Neuronal stem cell (in vitro differentiated cells): ENCODE measurements around the gene DGKB.
A peak's percentile ranks its signal among the peaks of the same experiment; 100 is the strongest.

Experiments
- DNase-seq: peaks from one replicate; pipeline ENCODE4 v3.0.0-alpha.2; 2013; ENCODE audit warnings: low spot score
- H2AFZ ChIP-seq: one replicate; pipeline ENCODE4 v1.6.1; 2013; ENCODE audit warnings: mild to moderate bottlenecking, low read length, inconsistent platforms
- H2AK5ac ChIP-seq: 2 replicates; pipeline ENCODE4 v1.6.1; 2013; ENCODE audit warnings: low read depth, mild to moderate bottlenecking, inconsistent platforms, low read length, moderate library complexity, mixed read lengths
- H2BK120ac ChIP-seq: 2 replicates; pipeline ENCODE4 v1.6.1; 2013; ENCODE audit warnings: low read depth, mild to moderate bottlenecking, inconsistent platforms, low read length, moderate library complexity, mixed read lengths
- H2BK12ac ChIP-seq: one replicate; pipeline ENCODE4 v1.6.1; 2013; ENCODE audit warnings: low read length, inconsistent platforms
- H2BK15ac ChIP-seq: 2 replicates; pipeline ENCODE4 v1.6.1; 2013; ENCODE audit warnings: mild to moderate bottlenecking, low read length, inconsistent platforms, mixed read lengths
- H2BK5ac ChIP-seq: one replicate; pipeline ENCODE4 v1.6.1; 2013; ENCODE audit warnings: inconsistent platforms, mild to moderate bottlenecking, low read length, moderate library complexity
- H3K14ac ChIP-seq: one replicate; pipeline ENCODE4 v1.6.1; 2013; ENCODE audit warnings: low read length, inconsistent platforms
- H3K18ac ChIP-seq: 2 replicates; pipeline ENCODE4 v1.6.1; 2013; ENCODE audit warnings: low read length, inconsistent platforms
- H3K23ac ChIP-seq: 2 replicates; pipeline ENCODE4 v1.6.1; 2013; ENCODE audit warnings: low read depth, mild to moderate bottlenecking, mixed read lengths, low read length, inconsistent platforms; ENCODE audit not compliant: poor library complexity
- H3K27ac ChIP-seq: replicated peaks from 3 replicates; pipeline ENCODE4 v1.5.1; 2013; ENCODE audit warnings: low read length, inconsistent platforms
- H3K27me3 ChIP-seq, 3 experiments: 2 replicates each; pipeline ENCODE4 v1.6.1; 2013; ENCODE audit warnings: low read length in 3 of 3, mild to moderate bottlenecking in 2 of 3, inconsistent platforms in 1 of 3, low read depth in 1 of 3, mixed read lengths in 1 of 3, moderate library complexity in 1 of 3; ENCODE audit not compliant: control insufficient read depth in 3 of 3, insufficient read depth in 3 of 3
- H3K36me3 ChIP-seq, 2 donors: replicated peaks in 1 of 2; 2 replicates each; pipeline ENCODE4 v1.6.1; 2013; ENCODE audit warnings: low read length in 2 of 2; ENCODE audit not compliant: control insufficient read depth in 2 of 2, insufficient read depth in 2 of 2
- H3K4ac ChIP-seq: 2 replicates; pipeline ENCODE4 v1.6.1; 2013; ENCODE audit warnings: inconsistent platforms, mild to moderate bottlenecking, low read length, moderate library complexity
- H3K4me1 ChIP-seq, 2 donors: 1 replicate in 1 of 2; 2 replicates in 1 of 2; pipeline ENCODE4 v1.6.1; 2013; ENCODE audit warnings: low read length in 2 of 2, low read depth in 1 of 2; ENCODE audit not compliant: control insufficient read depth in 2 of 2, insufficient read depth in 1 of 2
- H3K4me2 ChIP-seq: one replicate; pipeline ENCODE4 v1.6.1; 2013; ENCODE audit warnings: mild to moderate bottlenecking, low read length, inconsistent platforms; ENCODE audit not compliant: insufficient read depth, poor library complexity, severe bottlenecking
- H3K4me3 ChIP-seq, 2 donors: 2 replicates each; pipeline ENCODE4 v1.5.1; 2013; ENCODE audit warnings: low read length in 2 of 2, mild to moderate bottlenecking in 2 of 2, inconsistent platforms in 1 of 2, moderate library complexity in 1 of 2
- H3K79me1 ChIP-seq: one replicate; pipeline ENCODE4 v1.6.1; 2013; ENCODE audit warnings: low read depth, mild to moderate bottlenecking, inconsistent platforms, low read length, moderate library complexity
- H3K9ac ChIP-seq: one replicate; pipeline ENCODE4 v1.6.1; 2013; ENCODE audit warnings: mild to moderate bottlenecking, low read depth, low read length, inconsistent platforms; ENCODE audit not compliant: poor library complexity
- H3K9me3 ChIP-seq, 2 donors: replicated peaks in 1 of 2; 2 replicates each; pipeline versions ENCODE3 to v1.6.1; 2013; ENCODE audit warnings: low read length in 2 of 2, mild to moderate bottlenecking in 2 of 2, inconsistent platforms in 1 of 2, low read depth in 1 of 2, mixed read lengths in 1 of 2, moderate library complexity in 1 of 2; ENCODE audit not compliant: control insufficient read depth in 2 of 2, insufficient read depth in 1 of 2
- H4K8ac ChIP-seq: one replicate; pipeline ENCODE4 v1.6.1; 2013; ENCODE audit warnings: low read depth, mild to moderate bottlenecking, inconsistent platforms, low read length, moderate library complexity
- H4K91ac ChIP-seq: one replicate; pipeline ENCODE4 v1.6.1; 2013; ENCODE audit warnings: low read length, low read depth, mild to moderate bottlenecking, inconsistent platforms; ENCODE audit not compliant: poor library complexity
- WGBS, 2 donors: extraction: QIAGEN DNeasy Blood & Tissue Kit; methylation state at CpG; one replicate each; pipeline ENCODE4 v1.1.7; 2013; ENCODE audit warnings: missing lambda C conversion rate in 2 of 2, mixed read lengths in 1 of 2; ENCODE audit not compliant: insufficient read length in 2 of 2, insufficient replicate concordance in 1 of 2; ENCODE audit errors: extremely low coverage in 2 of 2; 5-methylcytosine and 5-hydroxymethylcytosine counted together

Gene DGKB

DNA sequence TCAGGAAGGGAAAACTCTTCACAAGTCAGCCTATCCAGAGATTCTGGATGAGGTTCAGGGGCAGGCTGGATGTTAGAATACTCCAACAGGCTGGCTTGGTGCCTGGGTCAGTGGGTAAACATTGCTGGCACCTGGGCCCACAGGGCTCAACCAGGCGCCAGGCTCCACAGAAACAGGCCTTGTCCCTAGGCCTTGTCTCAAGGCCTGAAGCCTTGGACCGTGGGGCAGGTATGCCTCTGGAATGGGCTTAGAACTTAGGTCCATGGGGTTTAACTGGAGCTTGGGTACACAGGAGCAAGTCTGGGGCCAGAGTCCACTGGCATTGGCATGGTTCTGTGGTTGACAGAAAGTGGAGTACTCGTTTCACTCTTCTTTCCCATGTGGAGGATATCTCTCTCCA lies 650.1 kb downstream of the DGKB start:
- H2BK12ac ChIP-seq, result peak overlapping the region; percentile 41
- H3K14ac ChIP-seq, result no peak overlapping the region
- DNase-seq, result no peak
- H2AFZ ChIP-seq, result no peak overlapping the region
- H2BK5ac ChIP-seq, result no peak overlapping the region
- no peaks in the 10 kb centered on the region for H3K27me3 ChIP-seq
- no peaks in the 10 kb centered on the region for H3K79me1 ChIP-seq
- H3K4me1 ChIP-seq, result peaks cover 0 to 2% of the 10 kb centered on the region in 2 donors
- peak overlapping the region; percentile 92 for H4K91ac ChIP-seq
- no peak overlapping the region for H3K4me3 ChIP-seq
- H2BK15ac ChIP-seq, result no peak overlapping the region
- WGBS, 2 donors, result no CpG with 5 or more reads among the region's 3 CpGs
- no peak overlapping the region for H3K9ac ChIP-seq
- peak overlapping the region; percentile 52 for H3K18ac ChIP-seq
- no peaks in the 10 kb centered on the region for H3K36me3 ChIP-seq
- peak overlapping the region; percentile 71 for H2AK5ac ChIP-seq
- no peak overlapping the region for H4K8ac ChIP-seq
- H3K9me3 ChIP-seq, result no peaks in the 10 kb centered on the region
- H3K4me2 ChIP-seq, result no peak overlapping the region
- no peak overlapping the region for H3K27ac ChIP-seq
- no peak overlapping the region for H3K4ac ChIP-seq
- no peak overlapping the region for H2BK120ac ChIP-seq
- H3K23ac ChIP-seq, result peak overlapping the region; percentile 25

- H3K4me3 ChIP-seq, result no peak overlapping the region
- no peaks in the 10 kb centered on the region for H3K79me1 ChIP-seq
- no peak overlapping the region for H2BK5ac ChIP-seq
- no peak overlapping the region for H3K4me2 ChIP-seq
- H3K9me3 ChIP-seq, result no peaks in the 10 kb centered on the region
- H3K14ac ChIP-seq, result no peak overlapping the region
- no peak overlapping the region for H3K18ac ChIP-seq
- H3K23ac ChIP-seq, result no peak overlapping the region
- H2AK5ac ChIP-seq, result no peak overlapping the region
- H3K4me1 ChIP-seq, result peaks cover 2 to 5% of the 10 kb centered on the region in 2 donors
- no peaks in the 10 kb centered on the region for H3K36me3 ChIP-seq
- no peak overlapping the region for H2BK120ac ChIP-seq
- H2BK12ac ChIP-seq, result no peak overlapping the region
- no CpG with 5 or more reads among the region's 5 CpGs for WGBS, 2 donors
- no peak overlapping the region for H4K8ac ChIP-seq
- DNase-seq, result no peak
- peak overlapping the region; percentile 82 for H2AFZ ChIP-seq
- H3K27ac ChIP-seq, result no peak overlapping the region
- H3K9ac ChIP-seq, result no peak overlapping the region
- H4K91ac ChIP-seq, result no peak overlapping the region
- no peak overlapping the region for H3K4ac ChIP-seq
- no peak overlapping the region for H2BK15ac ChIP-seq
- H3K27me3 ChIP-seq, result no peaks in the 10 kb centered on the region
Observed at GRCh38 chr7:14242175-14242574, 660.4 kb downstream of the DGKB start.

DNA sequence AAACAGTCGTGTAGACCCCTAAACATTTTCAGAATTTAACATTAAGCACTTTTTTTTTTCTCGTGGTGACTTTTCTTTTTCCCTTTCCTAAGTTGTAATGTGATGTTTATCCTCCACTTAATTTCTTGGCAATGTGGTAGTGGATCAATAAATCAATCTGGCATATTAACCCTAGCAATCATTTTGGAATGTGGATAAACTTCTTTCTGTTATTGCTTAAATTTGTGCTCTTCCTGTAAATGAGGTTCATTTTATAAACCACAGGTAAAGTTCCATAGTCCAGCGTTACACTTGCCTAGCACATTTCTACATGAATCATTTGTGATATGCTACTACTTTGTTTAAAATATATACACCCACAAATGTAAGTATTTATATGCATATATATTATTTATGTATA lies 665.7 kb downstream of the DGKB start:
- Histone ChIP-seq H3K79me1 (no peaks in the 10 kb centered on the region), H3K36me3 (no peaks in the 10 kb centered on the region), H4K91ac (no peak overlapping the region), H2BK12ac (no peak overlapping the region), H2AK5ac (no peak overlapping the region), H3K27ac (no peak overlapping the region), H4K8ac (no peak overlapping the region), H2BK5ac (no peak overlapping the region), H3K27me3 (no peaks in the 10 kb centered on the region), H3K9me3 (no peaks in the 10 kb centered on the region), H3K14ac (no peak overlapping the region), H3K9ac (no peak overlapping the region), H3K18ac (no peak overlapping the region), H2BK120ac (no peak overlapping the region), H3K4me3 (no peak overlapping the region), H2AFZ (no peak overlapping the region), H3K23ac (no peak overlapping the region), H3K4ac (no peak overlapping the region), H3K4me1 (peaks cover 2 to 5% of the 10 kb centered on the region in 2 donors), H2BK15ac (no peak overlapping the region), H3K4me2 (no peak overlapping the region)
- WGBS, 2 donors, result no CpG with 5 or more reads among the region's 3 CpGs
- no peak for DNase-seq

- Histone ChIP-seq H4K8ac (no peak overlapping the region), H3K9ac (no peak overlapping the region), H3K27me3 (no peaks in the 10 kb centered on the region), H3K4ac (no peak overlapping the region), H3K23ac (no peak overlapping the region), H3K79me1 (no peaks in the 10 kb centered on the region), H3K14ac (no peak overlapping the region), H2BK5ac (no peak overlapping the region), H3K4me1 (peaks cover 2 to 5% of the 10 kb centered on the region in 2 donors), H2BK120ac (no peak overlapping the region), H2AK5ac (no peak overlapping the region), H4K91ac (no peak overlapping the region), H3K9me3 (no peaks in the 10 kb centered on the region), H2AFZ (no peak overlapping the region), H3K27ac (no peak overlapping the region), H3K36me3 (no peaks in the 10 kb centered on the region), H3K4me2 (no peak overlapping the region), H3K4me3 (no peak overlapping the region), H3K18ac (no peak overlapping the region), H2BK15ac (no peak overlapping the region), H2BK12ac (no peak overlapping the region)
- WGBS, 2 donors, result no CpG with 5 or more reads among the region's 2 CpGs
- DNase-seq, result no peak
Observed at GRCh38 chr7:14235056-14235455, 667.5 kb downstream of the DGKB start.
